GM10847 (cell line): ENCODE data around the gene ZNF473.

Experiments
- POLR2A ChIP-seq: IDR thresholded peaks from 2 replicates; pipeline ENCODE4 v1.6.1; 2011; ENCODE audit not compliant: insufficient read length; ENCODE audit errors: extremely low read depth

Gene ZNF473

DNA sequence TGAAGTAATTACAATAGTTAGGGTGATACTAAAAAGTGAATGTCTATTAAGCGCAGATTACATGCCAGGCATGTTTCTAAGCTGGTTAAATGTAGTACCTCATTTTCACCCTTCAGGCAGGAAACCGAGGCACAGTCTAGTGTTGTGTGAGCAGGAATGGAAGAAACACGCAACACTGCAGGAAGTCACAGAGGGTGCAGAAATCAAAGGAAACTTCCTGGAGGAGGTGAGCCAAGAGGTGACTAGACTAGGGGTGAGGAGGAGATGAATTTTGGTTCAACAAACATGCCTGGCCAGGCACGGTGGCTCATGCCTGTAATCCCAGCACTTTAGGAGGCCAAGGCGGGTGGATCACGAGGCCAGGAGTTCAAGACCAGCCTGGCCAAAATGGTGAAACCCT, 41.8 kb downstream of the ZNF473 start:
- TF ChIP-seq POLR2A, result no peak
